ENCODE results near the gene CROCC2.

Gene CROCC2

DNA sequence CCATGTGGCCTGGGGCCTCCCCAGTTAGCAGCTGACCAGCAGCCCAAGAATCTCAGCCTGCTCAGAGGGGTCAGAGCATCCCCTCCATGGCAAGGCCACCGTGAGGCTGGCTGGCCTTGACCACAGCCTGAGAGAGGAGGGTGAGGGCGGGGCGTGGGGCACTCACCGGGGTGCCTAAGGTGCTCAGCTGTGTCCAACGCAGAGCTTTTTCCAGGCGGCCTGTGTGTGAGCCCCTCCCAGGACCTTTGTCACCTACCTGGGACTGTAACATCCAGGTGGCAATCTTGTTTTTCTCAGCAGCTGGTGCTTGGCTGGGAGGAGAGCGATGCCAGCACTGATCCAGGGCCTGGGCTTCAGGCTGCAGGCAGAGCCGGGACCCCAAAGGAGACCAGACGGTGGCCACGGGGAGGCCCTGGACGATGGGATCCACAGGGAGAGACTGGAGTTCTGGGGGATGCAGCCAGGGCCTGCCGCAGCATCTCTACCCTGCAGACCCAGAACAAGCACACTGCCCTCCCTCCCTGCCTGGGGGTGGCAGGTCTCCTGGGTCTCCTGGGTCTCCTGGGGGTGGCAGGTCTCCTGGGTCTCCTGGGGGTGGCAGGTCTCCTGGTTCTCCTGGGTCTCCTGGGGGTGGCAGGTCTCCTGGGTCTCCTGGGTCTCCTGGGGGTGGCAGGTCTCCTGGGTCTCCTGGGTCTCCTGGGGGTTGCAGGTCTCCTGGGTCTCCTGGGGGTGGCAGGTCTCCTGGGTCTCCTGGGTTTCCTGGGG, 104.6 kb downstream of the CROCC2 start:
- CTCF ChIA-PET, result interaction anchor here (1.0 to 1.1 kb wide), 2 partner anchors 27 to 160 kb away, joined by 3 to 4 read pairs; no protein-coding TSS in a partner anchor
- H3K4me3 ChIP-seq (ENCODE audit: low read depth, low read length), result no peak overlapping the region; the same call in 1 of the 2 replicates
- POLR2A ChIA-PET, result interaction anchor here (0.7 to 1.1 kb wide), 2 partner anchors 8 to 27 kb away, joined by 3 read pairs; no protein-coding TSS in a partner anchor

DNA sequence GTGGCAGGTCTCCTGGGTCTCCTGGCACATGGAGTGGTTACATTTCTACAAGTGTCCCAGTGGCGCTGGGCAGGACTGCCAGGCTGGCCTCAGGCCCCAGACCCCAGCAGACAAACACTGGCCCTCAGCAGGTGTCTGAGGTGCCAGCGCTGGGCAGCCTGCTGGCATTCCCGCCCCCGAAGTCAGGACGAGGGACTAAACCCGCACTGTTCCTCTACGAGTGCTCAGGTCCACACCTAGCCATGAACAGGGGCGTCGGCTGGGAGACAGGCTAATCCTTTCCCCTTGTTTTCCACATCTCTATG, 105.1 kb downstream of the CROCC2 start:
- CTCF ChIA-PET, result no interaction called here

More for the DNA sequence above, 104.6 kb downstream of the CROCC2 start:
- no peak for TF ChIP-seq CTCF (IDR thresholded peaks at IDR 0.05; ENCODE audit: insufficient read depth, low read length, missing control alignments)
- no peak for DNase-seq (ENCODE audit: low read depth, low spot score)

GRCh38 chr2:241011751-241012510, 105.8 kb downstream of the CROCC2 start:
- TF ChIP-seq CTCF (IDR thresholded peaks at IDR 0.05; ENCODE audit: insufficient read depth, low read length, missing control alignments), result no peak
- H3K4me3 ChIP-seq (ENCODE audit: low read depth, low read length), result no peak overlapping the region
- DNase-seq (ENCODE audit: low read depth, low spot score), result no peak
- ChIA-PET POLR2A (no interaction called here), CTCF (no interaction called here)

More for the DNA sequence above, 105.1 kb downstream of the CROCC2 start:
- no peak for DNase-seq (ENCODE audit: low read depth, low spot score)
- TF ChIP-seq CTCF (IDR thresholded peaks at IDR 0.05; ENCODE audit: insufficient read depth, low read length, missing control alignments), result no peak
- H3K4me3 ChIP-seq (ENCODE audit: low read depth, low read length), result no peak overlapping the region
- POLR2A ChIA-PET, result no interaction called here

DNA sequence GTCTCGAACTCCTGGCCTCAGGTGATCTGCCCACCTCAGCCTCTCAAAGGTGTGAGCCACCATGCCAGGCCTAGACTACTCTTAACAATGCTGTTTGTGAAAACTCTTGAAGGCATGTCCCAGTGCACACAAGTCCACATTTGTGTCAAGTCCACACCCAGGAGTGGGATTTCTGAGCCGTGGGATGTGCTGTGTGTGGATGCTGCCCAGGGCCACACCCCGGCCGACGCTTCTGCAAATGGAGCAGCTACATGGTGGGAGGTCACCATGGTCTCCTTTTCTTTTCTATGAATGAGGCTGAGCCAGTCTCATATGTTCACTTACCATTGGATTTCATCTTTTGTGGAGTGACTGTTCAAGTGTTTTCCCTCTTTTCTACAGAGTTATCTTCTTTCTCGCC, 108.1 kb downstream of the CROCC2 start:
- no peak for DNase-seq (ENCODE audit: low read depth, low spot score)

GRCh38 chr2:241014764-241015163, 108.6 kb downstream of the CROCC2 start:
- CTCF ChIA-PET, result no interaction called here
- H3K4me3 ChIP-seq (ENCODE audit: low read depth, low read length), result no peak overlapping the region
- no peak for DNase-seq (ENCODE audit: low read depth, low spot score)
- POLR2A ChIA-PET, result no interaction called here
- no peak for TF ChIP-seq CTCF (IDR thresholded peaks at IDR 0.05; ENCODE audit: insufficient read depth, low read length, missing control alignments)

More for the DNA sequence above, 108.1 kb downstream of the CROCC2 start:
- CTCF ChIA-PET, result no interaction called here
- H3K4me3 ChIP-seq (ENCODE audit: low read depth, low read length), result no peak overlapping the region
- no peak for TF ChIP-seq CTCF (IDR thresholded peaks at IDR 0.05; ENCODE audit: insufficient read depth, low read length, missing control alignments)
- POLR2A ChIA-PET, result no interaction called here

- ChIA-PET POLR2A (no interaction called here), CTCF (no interaction called here)
- TF ChIP-seq CTCF (IDR thresholded peaks at IDR 0.05; ENCODE audit: insufficient read depth, low read length, missing control alignments), result no peak
- no peak overlapping the region for H3K4me3 ChIP-seq (ENCODE audit: low read depth, low read length)
- DNase-seq (ENCODE audit: low read depth, low spot score), result no peak
These were observed 109.3 kb downstream of the CROCC2 start for GRCh38 chr2:241015439-241015838.
